Mammary epithelial cell (primary cell): ENCODE data around the gene FAM228B.

ENCODE experiments used
- EZH2 ChIP-seq: IDR thresholded peaks from 2 replicates; pipeline ENCODE4 v1.6.1; 2012; ENCODE audit warnings: low read length, inconsistent platforms, borderline replicate concordance
- TF ChIP-seq, protein P1 (sequence below), 2 donors: IDR thresholded peaks in 1 of 2; conservative IDR thresholded peaks in 1 of 2; 2 replicates each; pipeline ENCODE4 v1.5.1; 2011 to 2012; ENCODE audit warnings: inconsistent platforms in 2 of 2, low read length in 2 of 2, mild to moderate bottlenecking in 2 of 2, control low read depth in 1 of 2, low read depth in 1 of 2; ENCODE audit not compliant: insufficient read depth in 1 of 2; ENCODE audit errors: extremely low read depth in 1 of 2

DNA sequence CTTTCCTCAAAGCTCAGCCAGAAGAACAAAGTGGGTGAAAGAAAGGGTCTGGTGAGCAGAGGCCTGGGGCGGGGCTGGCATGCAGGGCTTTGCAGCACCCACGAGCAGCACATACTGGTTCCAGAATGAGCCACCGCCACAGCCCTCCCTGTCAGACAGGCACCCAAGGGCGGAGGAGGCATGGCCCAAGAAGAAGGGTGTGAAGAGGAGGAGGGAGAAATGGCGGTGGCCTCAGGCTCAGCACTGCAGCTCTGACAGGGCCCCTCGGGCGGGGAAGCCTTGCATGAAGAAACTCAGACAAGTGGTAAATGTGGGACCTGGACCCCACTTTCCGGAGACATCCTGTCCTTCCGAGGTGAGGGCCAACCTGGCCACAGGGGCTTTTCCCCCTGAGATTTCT is 67.2 kb downstream of the FAM228B start:
- TF ChIP-seq, protein P1, sequence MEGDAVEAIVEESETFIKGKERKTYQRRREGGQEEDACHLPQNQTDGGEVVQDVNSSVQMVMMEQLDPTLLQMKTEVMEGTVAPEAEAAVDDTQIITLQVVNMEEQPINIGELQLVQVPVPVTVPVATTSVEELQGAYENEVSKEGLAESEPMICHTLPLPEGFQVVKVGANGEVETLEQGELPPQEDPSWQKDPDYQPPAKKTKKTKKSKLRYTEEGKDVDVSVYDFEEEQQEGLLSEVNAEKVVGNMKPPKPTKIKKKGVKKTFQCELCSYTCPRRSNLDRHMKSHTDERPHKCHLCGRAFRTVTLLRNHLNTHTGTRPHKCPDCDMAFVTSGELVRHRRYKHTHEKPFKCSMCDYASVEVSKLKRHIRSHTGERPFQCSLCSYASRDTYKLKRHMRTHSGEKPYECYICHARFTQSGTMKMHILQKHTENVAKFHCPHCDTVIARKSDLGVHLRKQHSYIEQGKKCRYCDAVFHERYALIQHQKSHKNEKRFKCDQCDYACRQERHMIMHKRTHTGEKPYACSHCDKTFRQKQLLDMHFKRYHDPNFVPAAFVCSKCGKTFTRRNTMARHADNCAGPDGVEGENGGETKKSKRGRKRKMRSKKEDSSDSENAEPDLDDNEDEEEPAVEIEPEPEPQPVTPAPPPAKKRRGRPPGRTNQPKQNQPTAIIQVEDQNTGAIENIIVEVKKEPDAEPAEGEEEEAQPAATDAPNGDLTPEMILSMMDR (conservative IDR thresholded peaks at IDR 0.05 in 1 of 2, IDR thresholded peaks at IDR 0.05 in 1 of 2; ENCODE audit: extremely low read depth in 1 of 2, insufficient read depth in 1 of 2, low read depth in 1 of 2, low read length in 2 of 2) = no peak
- no peak for TF ChIP-seq EZH2
